PFSK-1 (cell line): ENCODE measurements around the gene RAPGEF2.

Experiments
- FOXP2 ChIP-seq: optimal IDR thresholded peaks from 2 replicates; pipeline ENCODE3; 2011; ENCODE audit warnings: borderline replicate concordance, control low read depth, inconsistent platforms; ENCODE audit not compliant: insufficient read depth; ENCODE audit errors: extremely low read length, extremely low read depth
- POLR2AphosphoS5 ChIP-seq: IDR thresholded peaks from 2 replicates; pipeline ENCODE4 v1.6.1; 2012; ENCODE audit warnings: low read depth, mild to moderate bottlenecking, control low read depth, low read length, moderate library complexity
- SIN3A ChIP-seq: IDR thresholded peaks from 2 replicates; pipeline ENCODE4 v1.6.1; 2012; ENCODE audit warnings: mild to moderate bottlenecking, low read length, moderate library complexity, borderline replicate concordance; ENCODE audit not compliant: insufficient read depth
- TAF1 ChIP-seq: IDR thresholded peaks from 2 replicates; pipeline ENCODE4 v1.6.1; 2012; ENCODE audit warnings: low read length, control low read depth, borderline replicate concordance; ENCODE audit not compliant: insufficient read depth
- TF ChIP-seq, protein P1 (sequence below), 2 experiments: IDR thresholded peaks; 2 replicates each; pipeline versions ENCODE4 v1.6.1 to v1.8.0; 2011 to 2012; ENCODE audit warnings: low read depth in 2 of 2, low read length in 2 of 2, control low read depth in 1 of 2, inconsistent platforms in 1 of 2, mild to moderate bottlenecking in 1 of 2, moderate library complexity in 1 of 2; ENCODE audit not compliant: insufficient read depth in 1 of 2

The RAPGEF2 gene

GRCh38 chr4:159086606-159087005 lies 16.3 kb upstream of the RAPGEF2 start:
- TF ChIP-seq TAF1, result no peak
- no peak for TF ChIP-seq FOXP2
- TF ChIP-seq SIN3A, result no peak
- no peak for TF ChIP-seq POLR2AphosphoS5
- TF ChIP-seq, protein P1, sequence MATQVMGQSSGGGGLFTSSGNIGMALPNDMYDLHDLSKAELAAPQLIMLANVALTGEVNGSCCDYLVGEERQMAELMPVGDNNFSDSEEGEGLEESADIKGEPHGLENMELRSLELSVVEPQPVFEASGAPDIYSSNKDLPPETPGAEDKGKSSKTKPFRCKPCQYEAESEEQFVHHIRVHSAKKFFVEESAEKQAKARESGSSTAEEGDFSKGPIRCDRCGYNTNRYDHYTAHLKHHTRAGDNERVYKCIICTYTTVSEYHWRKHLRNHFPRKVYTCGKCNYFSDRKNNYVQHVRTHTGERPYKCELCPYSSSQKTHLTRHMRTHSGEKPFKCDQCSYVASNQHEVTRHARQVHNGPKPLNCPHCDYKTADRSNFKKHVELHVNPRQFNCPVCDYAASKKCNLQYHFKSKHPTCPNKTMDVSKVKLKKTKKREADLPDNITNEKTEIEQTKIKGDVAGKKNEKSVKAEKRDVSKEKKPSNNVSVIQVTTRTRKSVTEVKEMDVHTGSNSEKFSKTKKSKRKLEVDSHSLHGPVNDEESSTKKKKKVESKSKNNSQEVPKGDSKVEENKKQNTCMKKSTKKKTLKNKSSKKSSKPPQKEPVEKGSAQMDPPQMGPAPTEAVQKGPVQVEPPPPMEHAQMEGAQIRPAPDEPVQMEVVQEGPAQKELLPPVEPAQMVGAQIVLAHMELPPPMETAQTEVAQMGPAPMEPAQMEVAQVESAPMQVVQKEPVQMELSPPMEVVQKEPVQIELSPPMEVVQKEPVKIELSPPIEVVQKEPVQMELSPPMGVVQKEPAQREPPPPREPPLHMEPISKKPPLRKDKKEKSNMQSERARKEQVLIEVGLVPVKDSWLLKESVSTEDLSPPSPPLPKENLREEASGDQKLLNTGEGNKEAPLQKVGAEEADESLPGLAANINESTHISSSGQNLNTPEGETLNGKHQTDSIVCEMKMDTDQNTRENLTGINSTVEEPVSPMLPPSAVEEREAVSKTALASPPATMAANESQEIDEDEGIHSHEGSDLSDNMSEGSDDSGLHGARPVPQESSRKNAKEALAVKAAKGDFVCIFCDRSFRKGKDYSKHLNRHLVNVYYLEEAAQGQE (IDR thresholded peaks at IDR 0.05; ENCODE audit: insufficient read depth in 1 of 2, low read depth in 2 of 2, low read length in 2 of 2), result no peak

GRCh38 chr4:159090255-159090654 lies 12.6 kb upstream of the RAPGEF2 start:
- TF ChIP-seq POLR2AphosphoS5, result no peak
- TF ChIP-seq FOXP2, result no peak
- TF ChIP-seq, protein P1 (IDR thresholded peaks at IDR 0.05; ENCODE audit: insufficient read depth in 1 of 2, low read depth in 2 of 2, low read length in 2 of 2), result no peak
- no peak for TF ChIP-seq TAF1
- no peak for TF ChIP-seq SIN3A

DNA sequence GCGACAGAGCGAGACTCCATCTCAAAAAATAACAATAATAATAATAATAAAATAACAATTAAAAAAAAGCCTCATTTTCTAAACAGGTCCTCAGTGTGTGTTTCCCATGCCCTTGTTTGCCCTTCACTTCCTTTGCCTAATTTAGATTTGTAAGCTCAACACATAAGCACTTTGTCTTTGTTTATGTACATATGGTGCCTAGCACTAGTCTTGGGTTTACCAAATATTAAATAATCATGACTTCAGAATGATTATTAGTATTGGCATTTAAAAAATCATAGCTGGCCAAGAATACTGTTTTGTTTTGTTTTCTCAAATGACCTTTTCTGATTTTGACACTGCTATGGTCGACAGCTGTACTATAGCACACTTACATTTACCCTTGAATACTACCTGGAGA lies 6.4 kb upstream of the RAPGEF2 start:
- TF ChIP-seq SIN3A (no peak), POLR2AphosphoS5 (no peak), FOXP2 (no peak), TAF1 (no peak)
- TF ChIP-seq, protein P1 (IDR thresholded peaks at IDR 0.05; ENCODE audit: insufficient read depth in 1 of 2, low read depth in 2 of 2, low read length in 2 of 2), result no peak

DNA sequence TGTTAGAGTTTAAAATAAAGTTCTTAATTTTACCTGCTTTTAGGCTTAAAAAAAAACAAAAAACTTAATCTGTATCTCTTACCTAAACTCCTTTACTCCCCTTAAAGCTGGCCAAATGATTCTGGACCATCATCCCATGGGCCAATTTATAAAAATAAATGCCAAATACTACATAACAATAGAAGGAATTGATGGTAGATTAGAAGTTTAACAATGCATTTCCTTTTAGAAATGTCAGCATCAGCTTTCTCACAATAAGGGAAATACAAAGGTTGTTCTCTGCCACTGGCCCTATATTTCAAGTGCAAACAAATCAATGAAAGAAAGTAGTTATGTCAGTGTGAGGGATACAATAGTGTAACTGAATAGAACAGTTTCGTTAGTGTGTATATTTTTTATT lies 5.7 kb upstream of the RAPGEF2 start:
- TF ChIP-seq FOXP2, result no peak
- TF ChIP-seq TAF1, result no peak
- TF ChIP-seq, protein P1 (IDR thresholded peaks at IDR 0.05; ENCODE audit: insufficient read depth in 1 of 2, low read depth in 2 of 2, low read length in 2 of 2), result no peak
- TF ChIP-seq POLR2AphosphoS5, result no peak
- TF ChIP-seq SIN3A, result no peak

GRCh38 chr4:159097785-159098184 lies 5.1 kb upstream of the RAPGEF2 start:
- TF ChIP-seq FOXP2 (no peak), SIN3A (no peak), TAF1 (no peak), POLR2AphosphoS5 (no peak)
- TF ChIP-seq, protein P1 (IDR thresholded peaks at IDR 0.05; ENCODE audit: insufficient read depth in 1 of 2, low read depth in 2 of 2, low read length in 2 of 2), result no peak
